CD4-positive, alpha-beta T cell treated with Interleukin-6 for 4 hours (primary cell): ENCODE data around the gene NACC2.
A peak's percentile ranks its signal among the peaks of the same experiment; 100 is the strongest.
"Not testable (repeated sequence)": the region's sequence is repeated elsewhere in the genome, so short reads cannot be mapped to it uniquely, and the experiment has no call there.

Experiments
- DNase-seq: peaks from one replicate; pipeline ENCODE4 v3.0.0-alpha.2; 2020; ENCODE audit warnings: mixed read lengths

The NACC2 gene

DNA sequence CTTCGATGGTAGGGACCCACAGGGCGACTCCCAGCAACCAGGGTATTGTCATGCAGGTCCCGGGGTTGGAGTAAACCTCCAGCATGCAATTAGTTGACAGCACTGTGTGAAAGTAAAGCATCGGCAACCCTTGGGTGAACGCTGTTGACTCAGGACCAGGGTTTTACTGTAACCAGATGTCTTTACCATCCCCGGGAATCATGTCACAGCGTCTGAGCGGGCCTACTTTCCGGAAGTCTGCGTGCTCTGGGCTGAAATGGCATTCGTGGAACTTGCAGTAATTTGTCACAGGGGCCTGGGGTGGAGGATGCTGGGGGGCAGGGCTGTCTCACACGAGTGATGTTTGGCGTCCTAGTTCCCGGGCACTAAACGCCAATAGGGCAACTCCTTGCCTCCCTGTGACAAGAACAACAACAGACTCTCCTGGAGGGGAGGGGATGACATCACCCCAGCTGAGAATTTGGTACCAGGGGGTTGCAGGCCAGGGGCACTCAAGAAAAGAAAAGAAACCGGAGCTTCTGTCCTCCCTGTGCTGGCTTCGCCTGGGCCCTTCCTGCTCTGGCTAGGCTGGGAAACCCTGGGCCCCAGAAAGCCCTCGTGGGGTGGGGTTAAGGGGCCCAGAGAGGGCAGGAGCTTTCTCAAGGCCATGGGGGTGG lies 123.8 kb downstream of the NACC2 start:
- DNase-seq, result no peak

GRCh38 chr9:135970128-135970815 lies 124.8 kb downstream of the NACC2 start:
- no peak for DNase-seq

DNA sequence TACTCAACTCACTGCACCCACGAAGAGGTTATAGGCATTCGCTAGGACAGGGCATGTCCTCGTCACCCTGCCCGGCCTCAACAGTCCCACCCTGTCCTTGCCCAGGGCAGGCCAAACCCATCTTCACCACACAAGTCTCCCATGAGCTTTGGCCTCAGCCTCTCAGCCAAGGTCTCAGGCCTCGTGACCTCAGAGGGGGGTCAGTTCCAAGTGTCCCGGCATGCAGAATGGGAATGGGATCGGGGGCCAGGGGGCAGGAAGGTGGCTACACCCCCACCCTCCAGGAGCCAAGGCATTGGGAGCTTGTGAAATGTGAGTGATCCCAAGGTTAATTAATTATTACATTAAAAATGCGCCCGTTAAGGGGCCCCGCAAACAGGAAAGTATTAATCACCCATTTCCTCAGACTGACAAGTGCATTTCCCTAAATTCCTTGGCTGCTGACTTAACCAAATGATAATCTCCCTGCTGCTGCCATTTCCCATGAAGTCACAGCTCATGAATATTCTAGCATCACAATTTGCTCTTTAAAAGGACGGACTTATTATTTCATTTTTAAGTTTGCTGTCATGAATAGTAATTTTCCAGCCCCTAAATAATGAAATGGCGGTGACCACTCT lies 125.9 kb downstream of the NACC2 start:
- no peak for DNase-seq

DNA sequence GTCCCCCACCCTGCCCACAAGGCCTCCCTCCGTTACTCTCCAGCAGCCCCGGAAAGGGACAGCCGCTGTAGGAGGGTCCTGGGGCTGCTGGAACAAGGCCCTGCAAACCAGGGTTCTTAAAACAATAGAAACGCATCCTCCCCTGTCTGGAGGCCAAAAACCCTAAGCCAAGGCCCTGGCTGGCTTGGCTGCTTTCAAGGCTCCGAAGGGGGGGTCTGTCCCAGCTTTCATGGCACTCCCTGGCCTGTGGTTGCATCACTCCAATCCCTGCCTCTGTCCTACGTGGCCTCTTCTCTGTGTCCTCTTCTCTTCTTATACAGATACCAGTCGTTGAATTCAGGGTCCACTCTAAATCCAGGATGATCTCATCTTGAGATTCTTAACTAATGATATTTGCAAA lies 126.5 kb downstream of the NACC2 start:
- DNase-seq, result no peak

DNA sequence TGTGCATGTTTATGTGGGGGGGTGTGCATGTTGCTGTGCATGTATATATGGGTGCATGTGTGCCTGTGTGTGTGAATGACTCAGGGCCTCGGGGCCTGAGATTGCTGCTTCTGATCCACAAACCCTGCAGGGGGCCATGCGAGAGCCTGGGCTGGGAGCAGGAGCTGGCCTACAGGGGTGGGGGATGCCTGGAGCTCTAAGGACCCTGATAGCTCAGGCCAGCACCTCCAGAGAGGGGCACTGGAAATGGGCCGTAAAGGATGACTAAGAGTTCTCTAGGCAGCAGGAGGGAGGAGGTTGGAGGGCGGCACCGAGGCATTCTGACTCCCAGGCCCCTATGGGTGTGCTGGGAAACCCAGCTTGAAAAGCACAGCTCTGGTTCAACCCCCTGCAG lies 127.0 kb downstream of the NACC2 start:
- DNase-seq, result no peak

DNA sequence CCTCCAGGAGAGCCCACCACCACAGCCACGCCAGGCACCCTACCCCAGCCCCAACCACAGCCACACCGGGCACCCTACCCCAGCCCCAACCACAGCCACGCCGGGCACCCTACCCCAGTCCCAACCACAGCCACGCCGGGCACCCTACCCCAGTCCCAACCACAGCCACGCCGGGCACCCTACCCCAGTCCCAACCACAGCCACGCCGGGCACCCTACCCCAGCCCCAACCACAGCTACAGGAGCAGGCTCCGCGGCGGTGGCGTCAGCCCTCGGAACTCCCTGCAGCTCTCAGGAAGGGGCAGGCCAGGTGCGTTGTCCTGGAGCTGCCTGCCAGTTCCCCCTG lies 128.2 kb downstream of the NACC2 start:
- DNase-seq, result not testable (repeated sequence)

- DNase-seq, result no peak
These were observed 129.8 kb downstream of the NACC2 start for GRCh38 chr9:135965124-135965756.

DNA sequence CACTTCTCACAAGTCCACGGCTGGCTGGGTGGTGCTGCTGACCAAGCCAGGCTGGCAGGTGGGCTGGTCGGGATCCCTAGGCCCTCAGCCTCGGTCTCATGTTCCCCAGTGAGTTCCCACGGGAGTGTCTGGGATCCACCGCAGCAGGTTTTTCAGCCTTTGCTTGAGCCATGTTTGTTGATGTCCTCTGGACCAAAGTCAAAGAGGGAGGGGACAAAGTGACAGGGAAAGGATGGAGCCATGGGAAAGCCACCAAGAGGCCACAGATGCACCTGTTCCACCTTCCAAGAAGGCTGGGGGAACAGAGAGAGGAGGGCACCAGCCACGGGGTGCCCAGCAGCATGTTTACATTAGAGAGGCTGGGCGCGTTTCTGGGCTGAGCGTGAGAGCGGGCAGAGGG lies 131.2 kb downstream of the NACC2 start:
- no peak for DNase-seq

- DNase-seq, result no peak
These were observed 131.8 kb downstream of the NACC2 start for GRCh38 chr9:135963338-135963737.

- no peak for DNase-seq
These were observed 132.3 kb downstream of the NACC2 start for GRCh38 chr9:135962696-135963307.

- DNase-seq, result no peak
These were observed 133.0 kb downstream of the NACC2 start for GRCh38 chr9:135961811-135962695.

DNA sequence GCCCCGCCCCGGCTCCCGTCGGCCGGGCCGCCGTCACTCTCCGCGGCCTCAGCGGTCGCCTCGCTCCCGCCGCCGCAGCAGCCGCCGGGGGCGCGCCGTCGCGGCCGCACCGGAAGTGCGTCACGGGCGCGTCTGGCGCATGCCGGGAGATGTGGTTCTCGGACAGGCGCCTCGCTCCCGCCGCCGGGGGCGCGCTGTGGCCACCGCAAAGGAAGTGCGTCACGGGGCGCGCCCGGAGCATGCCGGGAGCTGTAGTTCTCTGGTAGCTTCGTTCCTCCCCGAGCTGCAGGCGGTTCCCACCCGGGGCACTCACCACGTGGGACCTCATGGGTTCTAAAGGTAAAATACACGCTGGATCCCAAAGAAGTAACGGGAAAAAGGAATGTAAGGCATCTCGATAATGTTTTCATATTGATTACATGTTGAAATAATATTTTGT lies 133.8 kb downstream of the NACC2 start, which contains the start of gene UBAC1:
UBAC1 (minus strand) TSS at position 97 of the 439 bp plus-strand sequence. CDS start 211 bp downstream, outside the sequence.
- DNase-seq, result peak; percentile 97

- no peak for DNase-seq
These were observed 134.4 kb downstream of the NACC2 start for GRCh38 chr9:135960411-135961276.

GRCh38 chr9:135959814-135960213 lies 135.3 kb downstream of the NACC2 start:
- DNase-seq, result no peak

DNA sequence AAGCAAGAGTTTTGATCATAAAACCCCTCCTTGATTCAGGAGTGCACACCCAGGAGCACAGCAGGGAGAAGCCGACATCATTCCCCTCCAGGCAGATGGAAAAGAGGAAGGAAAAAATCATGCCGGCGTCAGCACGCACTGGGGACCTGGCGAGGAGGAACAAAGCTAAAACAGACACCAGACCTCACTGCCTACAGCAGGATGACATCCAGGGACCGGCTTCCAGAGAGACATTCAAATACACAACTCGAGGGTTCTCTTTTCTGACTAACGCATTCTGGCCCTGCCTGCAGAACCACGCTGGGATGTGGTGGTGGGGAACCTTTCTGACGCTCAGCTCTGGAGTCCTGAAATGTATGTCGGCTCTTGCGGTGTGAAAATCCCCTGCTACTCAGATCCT lies 136.6 kb downstream of the NACC2 start:
- DNase-seq, result no peak

DNA sequence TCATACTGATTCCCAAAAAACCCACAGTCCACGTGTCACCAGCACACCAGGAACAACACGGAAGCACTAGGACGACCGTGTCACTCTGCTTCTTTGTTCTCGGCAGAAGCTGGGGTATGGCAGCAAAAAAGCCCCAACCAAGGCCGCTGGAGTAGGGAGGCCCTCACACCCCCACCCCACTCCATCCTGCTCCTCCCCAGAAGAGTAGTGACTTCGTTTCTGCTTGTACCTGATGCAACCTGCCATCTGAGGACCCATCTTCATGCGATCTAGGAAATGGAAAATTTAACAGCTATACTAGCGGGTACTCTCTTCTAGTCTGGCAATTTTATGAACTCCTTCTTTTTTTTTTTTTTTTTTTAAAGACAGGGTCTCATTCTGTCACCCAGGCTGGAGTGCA lies 137.7 kb downstream of the NACC2 start:
- DNase-seq, result no peak

GRCh38 chr9:135956802-135957174 lies 138.3 kb downstream of the NACC2 start:
- no peak for DNase-seq
